B cell (primary cell): ENCODE measurements around the gene SCAMP5. TPM values are rescaled to one million over a fixed set of nuclear protein-coding genes. Genes with fewer than 3 reads are reported as not detected.

Experiments used
- ATAC-seq: fragments of 200-7000 bp; cut with Tn5 transposase; one replicate; pipeline ENCODE4 v1.10.0; 2021; ENCODE audit warnings: low read depth, mild to moderate bottlenecking, moderate number of reproducible peaks, moderate library complexity
- CTCF ChIA-PET: fragments of 350-600 bp; sonication (Branson Sonifier 250); formaldehyde crosslinking; loops from one replicate; lab custom pipeline; 2021; ENCODE audit warnings: antibody characterized with exemption, inconsistent platforms; lab: Charles Lee
- POLR2A ChIA-PET: fragments of 350-600 bp; sonication (Branson Sonifier 250); formaldehyde crosslinking; loops from one replicate; lab custom pipeline; 2021; ENCODE audit warnings: antibody characterized with exemption; lab: Charles Lee
- DNase-seq: peaks from one replicate; pipeline ENCODE4 v3.0.0; 2013
- H2AFZ ChIP-seq: 2 replicates; pipeline ENCODE4 v1.6.1; 2012; ENCODE audit warnings: mild to moderate bottlenecking, low read depth, low read length; ENCODE audit not compliant: insufficient read depth, poor library complexity, severe bottlenecking
- H3K27ac ChIP-seq, 2 donors: 1 replicate in 1 of 2; 2 replicates in 1 of 2; pipeline ENCODE4 v1.5.1; 2012 to 2013; ENCODE audit warnings: low read length in 2 of 2, mild to moderate bottlenecking in 2 of 2, moderate library complexity in 1 of 2
- H3K27me3 ChIP-seq, 4 experiments: fragments of 200-600 bp in 1 of 4; sonication (generic) in 1 of 4; replicated peaks in 1 of 4; 1 replicate in 2 of 4; 2 replicates in 2 of 4; pipeline versions ENCODE4 v1.6.1 to v1.7.0; 2013 to 2016; ENCODE audit warnings: low read length in 3 of 4, mild to moderate bottlenecking in 2 of 4, mixed read lengths in 1 of 4, moderate library complexity in 1 of 4; ENCODE audit not compliant: insufficient read depth in 4 of 4, control insufficient read depth in 3 of 4; ENCODE audit errors: control extremely low read depth in 1 of 4
- H3K36me3 ChIP-seq, 2 experiments: replicated peaks in 1 of 2; 1 replicate in 1 of 2; 2 replicates in 1 of 2; pipeline versions ENCODE4 v1.6.1 to v1.7.1; 2013; ENCODE audit warnings: low read length in 1 of 2; ENCODE audit not compliant: insufficient read depth in 2 of 2, control insufficient read depth in 1 of 2; ENCODE audit errors: control extremely low read depth in 1 of 2, extremely low read depth in 1 of 2
- H3K4me1 ChIP-seq, 2 donors: fragments of 200-600 bp in 1 of 2; sonication (generic) in 1 of 2; 1 replicate in 1 of 2; 2 replicates in 1 of 2; pipeline versions ENCODE4 v1.5.1 to v1.6.1; 2013 to 2017; ENCODE audit warnings: low read length in 2 of 2; ENCODE audit not compliant: control insufficient read depth in 2 of 2, insufficient read depth in 2 of 2
- H3K4me2 ChIP-seq: replicated peaks from 2 replicates; pipeline ENCODE3; 2012; ENCODE audit warnings: mild to moderate bottlenecking, low read depth, low read length; ENCODE audit not compliant: poor library complexity, severe bottlenecking
- H3K4me3 ChIP-seq, 5 experiments: fragments of 200-600 bp in 1 of 5; sonication (generic) in 1 of 5; 1 replicate in 3 of 5; 2 replicates in 2 of 5; pipeline versions ENCODE4 v1.5.1 to v1.7.0; 2011 to 2016; ENCODE audit warnings: low read length in 4 of 5, mild to moderate bottlenecking in 4 of 5, low read depth in 2 of 5, control low read depth in 1 of 5, moderate library complexity in 1 of 5; ENCODE audit not compliant: insufficient read depth in 1 of 5; ENCODE audit errors: control extremely low read depth in 1 of 5, extremely low read depth in 1 of 5
- H3K79me2 ChIP-seq: fragments of 200-600 bp; sonication (generic); one replicate; pipeline ENCODE4 v1.6.0; 2016; ENCODE audit warnings: low read length; ENCODE audit not compliant: control insufficient read depth, insufficient read depth
- H3K9ac ChIP-seq: fragments of 200-600 bp; sonication (generic); 2 replicates; pipeline ENCODE4 v1.6.1; 2017; ENCODE audit warnings: mild to moderate bottlenecking, low read length, moderate library complexity
- H3K9me3 ChIP-seq, 3 donors: one replicate each; pipeline versions ENCODE4 v1.6.1 to v1.7.1; 2013; ENCODE audit warnings: low read length in 2 of 3; ENCODE audit not compliant: control insufficient read depth in 2 of 3, insufficient read depth in 1 of 3; ENCODE audit errors: control extremely low read depth in 1 of 3
- H4K20me1 ChIP-seq: 2 replicates; pipeline ENCODE4 v1.6.0; 2012; ENCODE audit warnings: mild to moderate bottlenecking, low read length; ENCODE audit not compliant: insufficient read depth, control insufficient read depth, poor library complexity, severe bottlenecking
- H3K27ac Mint-ChIP-seq: one replicate; pipeline ENCODE4 v1.8.0; 2021; ENCODE audit warnings: mixed read lengths
- H3K27me3 Mint-ChIP-seq: one replicate; pipeline ENCODE4 v1.8.0; 2021; ENCODE audit warnings: mixed read lengths
- H3K4me1 Mint-ChIP-seq: one replicate; pipeline ENCODE4 v1.8.0; 2021; ENCODE audit warnings: mixed read lengths
- H3K4me3 Mint-ChIP-seq: one replicate; pipeline ENCODE4 v1.8.0; 2021; ENCODE audit warnings: mixed read lengths
- H3K9me3 Mint-ChIP-seq: one replicate; pipeline ENCODE4 v1.8.0; 2022; ENCODE audit warnings: mixed read lengths; ENCODE audit not compliant: insufficient read depth
- EZH2 ChIP-seq: IDR thresholded peaks from 2 replicates; pipeline ENCODE4 v1.6.1; 2012; ENCODE audit warnings: borderline replicate concordance, low read depth, mild to moderate bottlenecking, moderate library complexity, low read length; ENCODE audit not compliant: insufficient read depth, poor library complexity, severe bottlenecking
- WGBS: methylation state at CpG from one replicate; pipeline ENCODE4 v1.1.5; 2013; ENCODE audit warnings: missing lambda C conversion rate; ENCODE audit not compliant: insufficient coverage; 5-methylcytosine and 5-hydroxymethylcytosine counted together
- intact Hi-C: fragments of 100-400 bp; cut with micrococcal nuclease; formaldehyde crosslinking; loops from one replicate; pipeline ENCODE4 v1.10.0; 2022
- polyA plus RNA-seq: library from polyadenylated mRNA; depleted of rRNA; stranded (reverse); fragments of >200 nt; gene quantifications from 2 replicates; pipeline ENCODE4 v1.2.3, GENCODE V29; 2012
- total RNA-seq, 2 donors: library from RNA; stranded (reverse); fragments of 120-200 nt in 1 of 2; gene quantifications; 1 replicate in 1 of 2; 2 replicates in 1 of 2; pipeline versions ENCODE4 v1.2.3 to v1.2.4, GENCODE V29; 2013 to 2022
- TF ChIP-seq, protein P1 (sequence below): fragments of 200-600 bp; IDR thresholded peaks from one replicate; pipeline ENCODE4 v1.8.0; 2022; ENCODE audit warnings: antibody characterized with exemption, mild to moderate bottlenecking

SCAMP5 gene
- total and polyA plus RNA-seq, 2 donors (not counting 1 experiment from before 2014, with no cell fraction given): 0.59 to 3.4 TPM

GRCh38 chr15:75001310-75001709 lies 5.9 kb downstream of the SCAMP5 start:
- Mint-ChIP-seq H3K9me3 (no peaks in the 10 kb centered on the region), H3K27me3 (peaks cover 52% of the 10 kb centered on the region), H3K4me3 (no peak overlapping the region), H3K4me1 (peaks cover 4% of the 10 kb centered on the region), H3K27ac (no peak overlapping the region)
- Histone ChIP-seq H3K36me3 (no peaks in the 10 kb centered on the region), H3K9me3 (peaks cover 0 to 14% (median 0%) of the 10 kb centered on the region in 3 donors), H3K4me2 (no peak overlapping the region), H4K20me1 (no peaks in the 10 kb centered on the region), H3K4me3 (no peak overlapping the region), H2AFZ (no peak overlapping the region), H3K27me3 (peaks cover 0 to 80% (median 45%) of the 10 kb centered on the region in 4 experiments), H3K9ac (no peak overlapping the region), H3K4me1 (peaks cover 6 to 12% of the 10 kb centered on the region in 2 donors), H3K27ac (no peak overlapping the region), H3K79me2 (no peaks in the 10 kb centered on the region)
- ATAC-seq: no peak
- TF ChIP-seq, protein P1, sequence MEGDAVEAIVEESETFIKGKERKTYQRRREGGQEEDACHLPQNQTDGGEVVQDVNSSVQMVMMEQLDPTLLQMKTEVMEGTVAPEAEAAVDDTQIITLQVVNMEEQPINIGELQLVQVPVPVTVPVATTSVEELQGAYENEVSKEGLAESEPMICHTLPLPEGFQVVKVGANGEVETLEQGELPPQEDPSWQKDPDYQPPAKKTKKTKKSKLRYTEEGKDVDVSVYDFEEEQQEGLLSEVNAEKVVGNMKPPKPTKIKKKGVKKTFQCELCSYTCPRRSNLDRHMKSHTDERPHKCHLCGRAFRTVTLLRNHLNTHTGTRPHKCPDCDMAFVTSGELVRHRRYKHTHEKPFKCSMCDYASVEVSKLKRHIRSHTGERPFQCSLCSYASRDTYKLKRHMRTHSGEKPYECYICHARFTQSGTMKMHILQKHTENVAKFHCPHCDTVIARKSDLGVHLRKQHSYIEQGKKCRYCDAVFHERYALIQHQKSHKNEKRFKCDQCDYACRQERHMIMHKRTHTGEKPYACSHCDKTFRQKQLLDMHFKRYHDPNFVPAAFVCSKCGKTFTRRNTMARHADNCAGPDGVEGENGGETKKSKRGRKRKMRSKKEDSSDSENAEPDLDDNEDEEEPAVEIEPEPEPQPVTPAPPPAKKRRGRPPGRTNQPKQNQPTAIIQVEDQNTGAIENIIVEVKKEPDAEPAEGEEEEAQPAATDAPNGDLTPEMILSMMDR: no peak
- ChIA-PET CTCF (no interaction called here), POLR2A (no interaction called here)
- intact Hi-C loops: no loop called here
- WGBS: 90% methylated on average over 4 of the region's 6 CpGs
- no peak for DNase-seq

DNA sequence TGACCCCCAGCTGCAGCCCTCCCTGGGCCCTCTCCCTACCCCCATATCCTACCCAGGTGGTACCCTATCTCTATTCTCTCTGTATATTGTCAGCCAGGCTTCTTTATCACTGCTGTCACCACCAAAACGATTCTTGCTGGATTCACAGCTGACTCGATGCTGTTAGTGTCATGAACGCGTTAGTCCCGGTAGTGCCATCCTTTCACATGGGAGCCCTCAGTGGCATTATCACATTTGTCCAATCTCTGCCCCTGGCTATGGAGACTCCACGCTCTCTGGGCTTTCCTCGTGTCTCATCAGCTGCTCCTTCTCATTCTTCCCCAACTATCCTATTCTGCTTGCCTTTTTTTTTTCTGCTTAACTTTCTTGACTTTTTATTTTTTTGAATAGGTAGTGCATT lies 7.0 kb downstream of the SCAMP5 start:
- Mint-ChIP-seq H3K27me3 (peaks cover 48% of the 10 kb centered on the region), H3K4me1 (peaks cover 7% of the 10 kb centered on the region), H3K9me3 (no peaks in the 10 kb centered on the region), H3K4me3 (no peak overlapping the region), H3K27ac (peak overlapping the region; percentile 1)
- WGBS: 86% methylated on average over 5 of the region's 7 CpGs
- no peak overlapping the region for H3K27ac ChIP-seq
- H3K9me3 ChIP-seq: peaks cover 0 to 12% (median 0%) of the 10 kb centered on the region in 3 donors
- no peaks in the 10 kb centered on the region for H3K36me3 ChIP-seq
- CTCF ChIA-PET: interaction anchor here (1.3 kb wide), 1 partner anchor 41 kb away, joined by 4 read pairs; no protein-coding TSS in a partner anchor
- intact Hi-C loops: no loop called here
- no peak overlapping the region for H3K4me2 ChIP-seq
- POLR2A ChIA-PET: interaction anchor here (0.7 kb wide), 1 partner anchor 14 kb away, joined by 5 read pairs; no protein-coding TSS in a partner anchor
- TF ChIP-seq, protein P1: no peak
- no peak for TF ChIP-seq EZH2
- H4K20me1 ChIP-seq: no peaks in the 10 kb centered on the region
- H3K79me2 ChIP-seq: no peaks in the 10 kb centered on the region
- H3K9ac ChIP-seq: no peak overlapping the region
- peaks cover 8% of the 10 kb centered on the region in 2 donors for H3K4me1 ChIP-seq
- no peak overlapping the region for H2AFZ ChIP-seq
- DNase-seq (no peak), ATAC-seq (no peak)
- no peak overlapping the region for H3K4me3 ChIP-seq
- peaks cover 0 to 76% (median 38%) of the 10 kb centered on the region in 4 experiments for H3K27me3 ChIP-seq
